Smooth muscle cell of the pulmonary artery (primary cell): ENCODE data around the gene TJP3. TPM values are rescaled to one million over a fixed set of nuclear protein-coding genes. Genes with fewer than 3 reads are reported as not detected.

Source experiments
- total RNA-seq: library from RNA; depleted of rRNA; stranded (reverse); fragments of >200 nt; gene quantifications from 2 replicates; pipeline ENCODE4 v1.2.3, GENCODE V29; 2014

The TJP3 gene, protein sequence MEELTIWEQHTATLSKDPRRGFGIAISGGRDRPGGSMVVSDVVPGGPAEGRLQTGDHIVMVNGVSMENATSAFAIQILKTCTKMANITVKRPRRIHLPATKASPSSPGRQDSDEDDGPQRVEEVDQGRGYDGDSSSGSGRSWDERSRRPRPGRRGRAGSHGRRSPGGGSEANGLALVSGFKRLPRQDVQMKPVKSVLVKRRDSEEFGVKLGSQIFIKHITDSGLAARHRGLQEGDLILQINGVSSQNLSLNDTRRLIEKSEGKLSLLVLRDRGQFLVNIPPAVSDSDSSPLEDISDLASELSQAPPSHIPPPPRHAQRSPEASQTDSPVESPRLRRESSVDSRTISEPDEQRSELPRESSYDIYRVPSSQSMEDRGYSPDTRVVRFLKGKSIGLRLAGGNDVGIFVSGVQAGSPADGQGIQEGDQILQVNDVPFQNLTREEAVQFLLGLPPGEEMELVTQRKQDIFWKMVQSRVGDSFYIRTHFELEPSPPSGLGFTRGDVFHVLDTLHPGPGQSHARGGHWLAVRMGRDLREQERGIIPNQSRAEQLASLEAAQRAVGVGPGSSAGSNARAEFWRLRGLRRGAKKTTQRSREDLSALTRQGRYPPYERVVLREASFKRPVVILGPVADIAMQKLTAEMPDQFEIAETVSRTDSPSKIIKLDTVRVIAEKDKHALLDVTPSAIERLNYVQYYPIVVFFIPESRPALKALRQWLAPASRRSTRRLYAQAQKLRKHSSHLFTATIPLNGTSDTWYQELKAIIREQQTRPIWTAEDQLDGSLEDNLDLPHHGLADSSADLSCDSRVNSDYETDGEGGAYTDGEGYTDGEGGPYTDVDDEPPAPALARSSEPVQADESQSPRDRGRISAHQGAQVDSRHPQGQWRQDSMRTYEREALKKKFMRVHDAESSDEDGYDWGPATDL
- total RNA-seq = not detected in 2 replicates

DNA sequence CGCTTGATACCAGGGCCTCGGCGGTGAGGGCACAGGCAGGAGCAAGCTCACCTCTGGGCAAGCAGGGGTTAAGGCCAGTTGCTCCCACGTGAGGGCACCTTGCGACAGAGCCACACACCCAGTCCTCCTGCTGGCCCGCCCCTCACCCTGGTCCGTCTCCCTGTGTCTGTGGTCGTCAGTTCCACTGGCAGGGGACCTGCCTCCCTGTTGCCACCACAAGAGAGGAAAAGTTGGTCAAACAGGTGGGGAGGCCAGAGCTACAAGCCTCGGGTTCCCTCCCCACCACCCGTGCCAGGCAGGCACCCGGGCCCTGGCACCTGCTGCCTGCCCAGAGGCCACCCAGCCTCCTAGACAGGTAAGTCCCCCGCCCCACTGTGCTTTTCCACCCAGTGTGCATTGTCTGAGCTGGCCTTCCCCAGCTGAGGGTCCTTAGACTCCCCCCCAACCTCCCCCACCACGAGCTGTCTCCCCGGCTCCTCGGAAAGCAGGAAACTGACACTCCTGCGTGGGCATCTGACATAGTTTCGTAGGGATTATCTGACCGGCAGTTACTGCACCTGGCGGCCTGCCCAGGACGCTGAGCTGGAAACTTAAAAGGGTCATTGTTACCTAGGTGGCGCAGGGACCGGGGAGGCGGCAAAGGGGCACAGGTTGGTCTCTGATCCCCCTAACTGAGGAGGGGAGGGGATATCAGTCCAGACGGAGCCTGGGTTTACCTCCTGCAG, at the start of gene TJP3:
TSS of gene TJP3 (plus strand) at position 178 of the 725 bp plus-strand sequence. CDS start 20,049 bp downstream, outside the sequence.

DNA sequence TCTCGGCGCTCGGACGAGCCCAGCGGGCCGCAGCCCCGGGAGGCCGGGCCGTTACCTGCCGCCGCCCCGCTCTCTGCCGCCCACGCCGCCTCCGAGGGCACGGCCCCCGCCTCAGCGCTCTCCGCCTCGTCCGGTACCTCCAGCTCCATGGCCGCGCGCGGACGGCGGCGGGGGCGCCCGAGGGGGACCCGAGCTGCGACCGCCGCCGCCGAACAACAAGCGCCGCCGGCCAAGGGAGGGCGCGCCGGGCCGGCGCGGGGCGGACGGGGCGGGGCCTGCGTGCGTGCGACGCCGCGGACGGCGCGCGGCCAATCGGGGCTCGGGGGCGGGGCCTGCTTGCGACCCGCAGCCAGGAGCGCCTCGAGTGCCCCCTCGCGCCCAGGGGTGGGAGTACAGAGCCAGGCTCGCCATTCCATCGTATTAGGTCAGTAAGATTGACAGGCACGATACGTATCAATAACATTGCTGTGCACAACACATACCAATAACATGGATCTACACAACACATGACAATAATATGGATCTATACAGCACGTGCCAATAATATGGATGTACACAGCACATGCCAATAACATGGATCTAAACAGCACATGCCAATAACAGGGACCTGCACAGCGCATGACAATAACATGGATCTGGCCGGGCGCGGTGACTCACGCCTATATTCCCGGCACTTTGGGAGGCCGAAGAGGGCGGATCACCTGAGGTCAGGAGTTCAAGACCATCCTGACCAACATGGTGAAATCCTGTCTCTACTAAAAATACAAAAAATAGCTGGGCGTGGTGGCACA, 7.7 kb upstream of the TJP3 start, which contains the start of gene PIP5K1C:
TSS of gene PIP5K1C (minus strand) at position 227 of the 791 bp plus-strand sequence. CDS start at position 149, 78 bp downstream.

DNA sequence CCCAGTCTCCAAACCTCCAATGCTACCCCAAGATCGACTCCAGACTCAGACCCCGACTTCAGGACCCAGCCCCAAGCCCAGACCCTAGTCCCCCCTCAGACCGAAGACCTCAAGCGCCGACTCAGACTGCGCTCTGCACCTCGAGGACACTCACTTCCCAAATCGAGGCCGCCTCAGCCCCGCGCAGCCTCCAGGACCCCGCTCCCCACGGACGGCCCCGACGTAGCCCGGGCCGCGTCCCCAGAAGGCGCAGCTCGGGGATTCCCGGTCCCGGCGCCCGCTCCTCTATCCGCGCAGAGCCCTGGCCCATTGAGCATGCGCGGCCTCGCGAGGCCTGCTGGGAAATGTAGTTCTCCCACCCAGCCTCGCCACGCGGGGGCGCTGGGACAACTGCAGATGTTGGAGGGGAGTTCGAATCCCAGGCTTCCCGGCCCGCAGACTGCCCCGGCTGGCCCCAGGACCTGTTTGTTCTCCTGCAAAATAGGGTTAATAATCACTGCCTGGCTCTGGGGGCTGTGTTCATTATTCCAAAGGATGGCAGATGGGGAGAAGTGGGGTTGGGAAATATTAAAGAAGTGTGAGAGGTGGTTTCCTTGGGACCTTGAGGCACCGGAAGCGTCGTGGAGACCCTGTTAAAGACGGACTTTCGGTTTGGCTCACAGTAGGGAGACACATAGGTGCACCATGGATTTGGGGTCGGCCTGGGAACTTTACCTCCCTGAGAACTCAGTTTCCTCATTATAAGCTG, 53.4 kb downstream of the TJP3 start, which contains the start of gene APBA3:
TSS of gene APBA3 (minus strand) at position 311 of the 748 bp plus-strand sequence. CDS start 1,428 bp downstream, outside the sequence.

DNA sequence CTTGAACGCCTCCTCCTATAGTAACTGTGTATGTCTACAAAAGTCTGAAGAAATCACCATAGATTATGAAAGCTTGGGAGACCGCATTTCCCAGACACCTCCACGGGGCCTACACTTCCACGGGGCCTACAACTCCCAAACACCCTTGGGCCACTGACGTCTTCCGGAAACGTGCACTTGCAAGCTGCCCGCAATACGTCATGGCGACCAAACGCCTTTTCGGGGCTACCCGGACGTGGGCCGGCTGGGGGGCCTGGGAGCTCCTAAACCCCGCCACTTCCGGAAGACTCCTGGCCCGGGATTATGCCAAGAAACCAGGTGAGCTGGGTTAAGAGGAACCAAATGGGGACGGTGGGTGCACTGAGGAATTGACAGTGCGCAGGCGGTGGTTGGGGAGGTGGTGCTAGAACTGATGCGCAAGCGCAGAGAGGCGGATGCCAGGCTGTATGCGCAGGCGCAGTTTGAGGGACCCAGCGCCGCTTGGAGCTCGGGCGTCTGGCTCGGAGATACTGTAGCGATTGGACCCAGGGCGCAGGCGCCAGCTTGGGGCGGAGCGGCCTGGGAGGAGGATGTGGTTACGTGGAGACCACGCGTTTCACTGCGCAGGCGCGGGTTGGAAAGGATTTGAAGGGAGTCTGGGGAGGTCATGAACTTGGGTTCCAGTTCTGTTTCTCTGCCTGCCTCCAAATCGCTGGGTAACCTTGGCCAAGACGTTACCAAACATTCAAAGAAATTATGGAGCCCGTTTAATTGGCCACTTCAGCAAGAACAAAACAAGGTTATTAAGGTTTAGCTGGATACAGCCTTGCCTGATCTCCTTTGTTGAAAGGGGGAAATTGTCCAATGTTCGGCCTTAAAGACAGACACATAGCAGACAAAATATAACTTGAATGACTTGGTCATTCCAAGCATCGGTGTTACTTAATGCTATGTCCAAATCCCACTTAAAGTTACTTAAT, 54.6 kb downstream of the TJP3 start, which contains the start of gene MRPL54:
TSS of gene MRPL54 (plus strand) at position 182 of the 959 bp plus-strand sequence. CDS start at position 201, 19 bp downstream.

DNA sequence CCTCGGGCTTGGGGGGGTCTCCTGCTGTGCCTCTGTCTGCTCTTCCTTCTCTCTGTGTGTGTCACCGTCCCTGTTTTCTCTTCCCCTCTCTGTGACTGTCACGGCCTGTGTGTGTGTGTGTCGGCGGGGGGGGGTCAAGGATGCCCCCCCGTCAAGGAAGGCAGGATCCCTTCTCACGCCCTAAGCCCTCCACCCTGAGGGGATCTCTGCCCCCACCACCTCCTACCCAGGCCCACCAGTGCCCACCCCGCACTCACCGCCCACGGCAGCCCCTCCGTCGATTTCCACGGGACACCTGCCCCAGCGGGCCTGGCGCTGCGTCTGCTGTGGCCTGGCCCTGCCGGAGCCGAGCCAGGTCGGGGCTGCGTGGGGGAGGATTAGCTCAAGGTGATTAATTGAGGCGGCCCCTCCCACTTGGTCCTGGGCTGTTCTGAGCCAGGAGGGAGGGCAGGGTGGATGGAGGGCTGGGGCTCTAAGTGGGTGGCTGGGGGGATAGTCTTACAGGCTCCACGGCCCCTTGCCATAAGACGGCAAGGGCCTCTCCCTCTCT, 63.8 kb downstream of the TJP3 start, which contains the start of gene RAX2:
TSS of gene RAX2 (minus strand) at position 323 of the 550 bp plus-strand sequence. CDS start 486 bp downstream, outside the sequence.

DNA sequence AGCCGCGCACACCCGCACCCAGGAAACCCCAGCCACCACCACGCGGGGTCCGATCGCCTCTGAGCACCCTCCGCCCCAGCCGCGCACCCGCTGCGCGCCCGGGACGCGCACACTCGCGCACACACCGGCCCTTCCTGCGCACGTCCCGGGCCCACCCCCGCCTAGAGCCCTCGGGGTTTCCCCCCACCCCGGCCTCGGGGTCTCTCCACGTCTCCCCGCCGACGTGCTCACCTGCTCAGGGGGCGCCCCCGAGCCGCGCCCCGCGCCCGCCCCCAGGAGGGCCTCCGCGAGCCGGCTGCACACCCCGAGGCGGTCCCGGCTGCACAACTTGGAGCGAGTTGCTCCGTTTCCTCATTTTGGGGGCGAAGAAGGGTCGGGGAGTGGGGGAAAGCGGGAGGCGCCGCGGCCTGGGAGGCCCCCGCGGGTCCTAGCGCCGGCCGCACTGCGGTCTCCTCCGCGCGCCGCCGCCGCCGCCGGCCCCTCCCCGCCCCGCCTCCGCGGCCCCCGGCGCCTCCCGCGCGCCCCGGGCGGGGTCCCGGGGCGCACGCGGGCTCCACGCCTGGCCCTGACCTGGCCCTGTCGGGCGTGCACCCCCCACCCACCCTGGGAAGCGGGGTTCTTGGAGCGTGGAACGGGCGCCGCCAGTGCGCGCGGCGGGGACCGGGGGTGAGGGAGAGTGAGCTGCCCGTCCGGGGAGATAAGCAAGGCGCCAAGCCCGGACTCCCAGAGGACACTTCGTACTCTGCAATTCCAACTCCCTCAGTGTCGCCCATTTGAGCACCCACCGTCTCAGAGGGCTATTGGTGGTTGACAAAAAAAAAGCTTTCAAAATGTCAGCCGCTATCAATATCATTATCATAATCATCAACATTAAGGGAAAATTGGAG, 78.0 kb downstream of the TJP3 start, which contains the start of gene MATK:
TSS of gene MATK (minus strand) at position 444 of the 887 bp plus-strand sequence. CDS start 1,246 bp downstream, outside the sequence.

Other genes starting within 250 kb of the TJP3 start
- gene SMIM24, start 227.9 kb upstream of the TJP3 start, total RNA-seq = not detected in 2 replicates
- not detected in 2 replicates for gene SMIM44, start 224.9 kb upstream of the TJP3 start, total RNA-seq
- 9.4 and 14.8 TPM in 2 replicates for gene DOHH, start 207.7 kb upstream of the TJP3 start, total RNA-seq
- gene FZR1, start 202.1 kb upstream of the TJP3 start, total RNA-seq = 36.6 and 40.1 TPM in 2 replicates
- gene TEKTIP1, start 169.2 kb upstream of the TJP3 start, total RNA-seq = 0.20 TPM in 1 of 2 replicates, not detected in the other
- gene MFSD12, start 150.8 kb upstream of the TJP3 start, total RNA-seq = 108 and 163 TPM in 2 replicates
- 58.3 and 59.0 TPM in 2 replicates for gene HMG20B, start 135.4 kb upstream of the TJP3 start, total RNA-seq
- 0.07 and 0.10 TPM in 2 replicates for gene GIPC3, start 122.9 kb upstream of the TJP3 start, total RNA-seq
- gene TBXA2R, start 101.5 kb upstream of the TJP3 start, total RNA-seq = 2.9 and 3.0 TPM in 2 replicates
- gene CACTIN, start 81.6 kb upstream of the TJP3 start, total RNA-seq = 21.6 and 26.9 TPM in 2 replicates
- 55.1 and 85.5 TPM in 2 replicates for gene PIP5K1C, start 7.9 kb upstream of the TJP3 start, total RNA-seq
- gene APBA3, start 53.3 kb downstream of the TJP3 start, total RNA-seq = 22.9 and 24.4 TPM in 2 replicates
- gene MRPL54, start 54.3 kb downstream of the TJP3 start, total RNA-seq = 15.7 and 21.1 TPM in 2 replicates
- gene RAX2, start 63.8 kb downstream of the TJP3 start, total RNA-seq = not detected in 2 replicates
- 0.13 TPM in 1 of 2 replicates, not detected in the other for gene MATK, start 78.0 kb downstream of the TJP3 start, total RNA-seq
- 0.07 TPM in 1 of 2 replicates, not detected in the other for gene ZFR2, start 160.7 kb downstream of the TJP3 start, total RNA-seq
- gene ATCAY, start 172.3 kb downstream of the TJP3 start, total RNA-seq = not detected in 2 replicates
- gene NMRK2, start 224.7 kb downstream of the TJP3 start, total RNA-seq = not detected in 2 replicates